A673 (cell line): Measurements from ENCODE around the gene HMX2.

Source experiments
- CTCF ChIP-seq: fragments of 300-800, 200-600 bp; sonication (generic); conservative IDR thresholded peaks from 2 replicates; pipeline ENCODE4 v1.5.1; 2017; ENCODE audit warnings: low read depth, mild to moderate bottlenecking, antibody characterized with exemption, low read length, moderate library complexity, mixed read lengths
- EZH2 ChIP-seq: fragments of 200-600 bp; sonication (generic); IDR thresholded peaks from 2 replicates; pipeline ENCODE4 v1.6.1; 2017; ENCODE audit warnings: borderline replicate concordance, low read depth, mild to moderate bottlenecking, mixed read lengths, antibody characterized with exemption, low read length; ENCODE audit not compliant: poor library complexity, severe bottlenecking

- TF ChIP-seq CTCF (no peak), EZH2 (no peak)
These were observed 7.0 kb downstream of the HMX2 start for GRCh38 chr10:123154711-123155505.
